Esophagus muscularis mucosa (tissue), 4 donors: ENCODE measurements around the gene TMEM161A. TPM values are rescaled to one million over a fixed set of nuclear protein-coding genes. Genes with fewer than 3 reads are reported as not detected.

ENCODE experiments used
- DNase-seq: peaks from one replicate; pipeline ENCODE4 v3.0.0-alpha.2; 2017; ENCODE audit errors: extremely low spot score
- H3K27ac ChIP-seq, 4 donors: fragments of 200-600 bp; sonication (generic); replicated peaks in 1 of 4; 1 replicate in 3 of 4; 2 replicates in 1 of 4; pipeline ENCODE4 v1.5.1; 2016 to 2019; ENCODE audit warnings: mild to moderate bottlenecking in 1 of 4
- H3K27me3 ChIP-seq, 4 donors: fragments of 200-600 bp; sonication (generic); one replicate each; pipeline versions ENCODE4 v1.5.1 to v1.6.0; 2016 to 2019
- H3K36me3 ChIP-seq, 4 donors: fragments of 200-600 bp; sonication (generic); one replicate each; pipeline ENCODE4 v1.5.1; 2016 to 2019
- H3K4me1 ChIP-seq, 4 donors: fragments of 200-600 bp; sonication (generic); one replicate each; pipeline ENCODE4 v1.5.1; 2016 to 2019
- H3K4me3 ChIP-seq, 4 donors: fragments of 200-600 bp; sonication (generic); 1 replicate in 2 of 4; 2 replicates in 2 of 4; pipeline ENCODE4 v1.5.1; 2016 to 2019; ENCODE audit warnings: mild to moderate bottlenecking in 4 of 4, moderate library complexity in 1 of 4
- H3K9me3 ChIP-seq, 4 donors: fragments of 200-600 bp; sonication (generic); 1 replicate in 3 of 4; 2 replicates in 1 of 4; pipeline ENCODE4 v1.5.1; 2016 to 2019
- EP300 ChIP-seq: sonication (generic); formaldehyde crosslinking; IDR thresholded peaks from one replicate; pipeline ENCODE4 v1.6.1; 2017; ENCODE audit warnings: antibody characterized with exemption
- POLR2A ChIP-seq: fragments of 450-650 bp; IDR thresholded peaks from one replicate; pipeline ENCODE4 v1.6.1; 2017; ENCODE audit warnings: antibody characterized with exemption, moderate library complexity, mild to moderate bottlenecking, low read depth
- POLR2AphosphoS5 ChIP-seq, 2 donors: sonication (generic); formaldehyde crosslinking; IDR thresholded peaks; one replicate each; pipeline ENCODE4 v1.6.1; 2017; ENCODE audit warnings: antibody characterized with exemption in 2 of 2
- WGBS: methylation state at CpG from one replicate; pipeline ENCODE4 v1.1.5; 2018; 5-methylcytosine and 5-hydroxymethylcytosine counted together
- intact Hi-C: fragments of 100-400 bp; cut with DNase I; formaldehyde crosslinking; loops from one replicate; pipeline ENCODE4 v1.15.1; 2023
- total RNA-seq, 4 donors: library from RNA; depleted of rRNA; stranded (reverse); fragments of >200 nt; gene quantifications; one replicate each; pipeline versions ENCODE4 v1.1.0 to v1.2.1, GENCODE V29; 2016
- TF ChIP-seq, protein P1 (sequence below), 3 experiments: fragments of 200-600 bp in 2 of 3; fragments of 450-650 bp in 1 of 3; sonication (generic) in 2 of 3; IDR thresholded peaks; one replicate each; pipeline ENCODE4 v1.5.1; 2017 to 2019; ENCODE audit warnings: antibody characterized with exemption in 3 of 3, mild to moderate bottlenecking in 2 of 3, moderate library complexity in 1 of 3

Gene TMEM161A
- total RNA-seq, 4 donors from 2014 or later = 12.0 to 26.8 (median 16.9) TPM

DNA sequence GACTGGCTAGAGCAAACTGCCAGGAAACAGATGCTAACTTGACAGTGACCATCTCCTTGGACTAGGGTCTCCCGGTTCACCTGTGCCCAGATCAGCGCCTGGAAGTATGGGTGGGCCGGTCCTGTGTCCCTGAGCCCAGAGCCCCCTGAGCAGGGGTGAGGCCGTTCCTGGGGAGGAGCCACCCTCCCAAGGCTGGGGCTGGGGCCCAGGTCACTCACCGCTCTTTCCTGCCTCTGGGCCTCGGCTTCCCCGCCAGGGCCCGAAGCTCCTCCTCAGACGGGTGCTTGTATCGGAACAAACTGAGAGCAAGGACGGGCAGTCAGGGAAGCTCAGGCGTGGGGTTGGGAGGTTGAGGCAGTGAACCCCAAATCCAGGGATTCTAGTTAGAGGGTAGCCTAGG lies 5.4 kb downstream of the TMEM161A start:
- peaks cover 8 to 26% (median 14%) of the 10 kb centered on the region in 4 donors for H3K4me1 ChIP-seq
- peaks cover 0 to 19% (median 14%) of the 10 kb centered on the region in 4 donors for H3K9me3 ChIP-seq
- intact Hi-C loops = no loop called here
- H3K27ac ChIP-seq = no peak overlapping the region
- no peak overlapping the region for H3K4me3 ChIP-seq
- DNase-seq = no peak
- no peaks in the 10 kb centered on the region for H3K27me3 ChIP-seq
- WGBS = 92% methylated on average over 9 of the region's 12 CpGs
- peaks cover 0 to 22% (median 10%) of the 10 kb centered on the region in 4 donors for H3K36me3 ChIP-seq
- TF ChIP-seq POLR2AphosphoS5 (IDR thresholded peaks at IDR 0.05) = no peak
- TF ChIP-seq EP300 = no peak
- TF ChIP-seq, protein P1, sequence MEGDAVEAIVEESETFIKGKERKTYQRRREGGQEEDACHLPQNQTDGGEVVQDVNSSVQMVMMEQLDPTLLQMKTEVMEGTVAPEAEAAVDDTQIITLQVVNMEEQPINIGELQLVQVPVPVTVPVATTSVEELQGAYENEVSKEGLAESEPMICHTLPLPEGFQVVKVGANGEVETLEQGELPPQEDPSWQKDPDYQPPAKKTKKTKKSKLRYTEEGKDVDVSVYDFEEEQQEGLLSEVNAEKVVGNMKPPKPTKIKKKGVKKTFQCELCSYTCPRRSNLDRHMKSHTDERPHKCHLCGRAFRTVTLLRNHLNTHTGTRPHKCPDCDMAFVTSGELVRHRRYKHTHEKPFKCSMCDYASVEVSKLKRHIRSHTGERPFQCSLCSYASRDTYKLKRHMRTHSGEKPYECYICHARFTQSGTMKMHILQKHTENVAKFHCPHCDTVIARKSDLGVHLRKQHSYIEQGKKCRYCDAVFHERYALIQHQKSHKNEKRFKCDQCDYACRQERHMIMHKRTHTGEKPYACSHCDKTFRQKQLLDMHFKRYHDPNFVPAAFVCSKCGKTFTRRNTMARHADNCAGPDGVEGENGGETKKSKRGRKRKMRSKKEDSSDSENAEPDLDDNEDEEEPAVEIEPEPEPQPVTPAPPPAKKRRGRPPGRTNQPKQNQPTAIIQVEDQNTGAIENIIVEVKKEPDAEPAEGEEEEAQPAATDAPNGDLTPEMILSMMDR (IDR thresholded peaks at IDR 0.05) = no peak
- no peak for TF ChIP-seq POLR2A

DNA sequence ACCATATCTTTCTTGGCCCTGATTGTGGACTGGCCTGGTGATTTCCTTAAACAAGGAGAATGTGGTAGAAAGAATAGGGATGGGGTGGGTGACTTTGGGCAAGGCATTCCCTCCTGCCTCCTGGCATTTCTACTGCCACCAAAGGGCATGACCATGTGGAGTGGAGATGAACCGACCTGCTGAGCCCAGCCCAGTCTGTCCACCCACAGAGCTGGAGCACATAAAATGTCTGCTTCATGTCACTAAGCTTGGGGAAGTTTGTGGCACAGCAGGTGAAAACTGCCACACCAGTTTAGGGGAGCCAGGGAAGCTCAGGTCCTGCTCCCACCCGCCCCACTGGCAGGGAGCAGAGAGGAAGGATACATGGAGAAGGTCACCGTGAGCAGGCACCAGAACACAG lies 6.3 kb downstream of the TMEM161A start:
- 83% methylated on average over 3 of the region's 3 CpGs for WGBS
- TF ChIP-seq POLR2AphosphoS5 (IDR thresholded peaks at IDR 0.05) = no peak
- TF ChIP-seq, protein P1 (IDR thresholded peaks at IDR 0.05) = no peak
- TF ChIP-seq POLR2A = no peak
- TF ChIP-seq EP300 = no peak
- peaks cover 0 to 22% (median 10%) of the 10 kb centered on the region in 4 donors for H3K36me3 ChIP-seq

DNA sequence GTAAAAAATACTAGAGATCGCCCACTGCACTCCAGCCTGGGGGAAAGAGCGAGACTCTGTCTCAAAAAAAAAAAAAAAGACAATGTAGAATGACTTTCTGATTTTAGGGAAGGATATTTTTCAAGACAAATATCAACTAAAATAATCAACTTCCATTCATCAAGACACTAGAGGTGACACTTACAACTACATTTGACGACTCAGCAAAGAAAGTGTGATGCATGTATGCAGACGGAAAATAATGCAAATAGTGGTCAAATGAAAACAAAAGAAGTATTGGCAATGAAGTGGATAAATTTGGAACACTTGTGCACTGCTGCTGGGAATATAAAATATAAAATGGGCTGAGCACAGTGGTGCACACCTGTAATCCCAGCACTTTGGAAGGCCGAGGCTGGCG lies 12.2 kb downstream of the TMEM161A start:
- Histone ChIP-seq H3K36me3 (peaks cover 4 to 33% (median 10%) of the 10 kb centered on the region in 4 donors), H3K4me1 (no peaks in the 10 kb centered on the region), H3K27me3 (no peaks in the 10 kb centered on the region), H3K4me3 (no peak overlapping the region), H3K27ac (no peak overlapping the region), H3K9me3 (peaks cover 0 to 11% (median 4%) of the 10 kb centered on the region in 4 donors)
- intact Hi-C loops = no loop called here
- no peak for DNase-seq
- TF ChIP-seq, protein P1 (IDR thresholded peaks at IDR 0.05) = no peak
- no peak for TF ChIP-seq POLR2AphosphoS5 (IDR thresholded peaks at IDR 0.05)
- TF ChIP-seq EP300 = no peak
- TF ChIP-seq POLR2A = no peak
- 94% methylated on average over 6 of the region's 6 CpGs for WGBS

More for the DNA sequence above, 6.3 kb downstream of the TMEM161A start:
- H3K9me3 ChIP-seq = peaks cover 0 to 19% (median 14%) of the 10 kb centered on the region in 4 donors
- H3K27me3 ChIP-seq = no peaks in the 10 kb centered on the region
- no peak overlapping the region for H3K4me3 ChIP-seq
- DNase-seq = no peak
- intact Hi-C loops = no loop called here
- no peak overlapping the region for H3K27ac ChIP-seq
- peaks cover 0 to 17% (median 5%) of the 10 kb centered on the region in 4 donors for H3K4me1 ChIP-seq

DNA sequence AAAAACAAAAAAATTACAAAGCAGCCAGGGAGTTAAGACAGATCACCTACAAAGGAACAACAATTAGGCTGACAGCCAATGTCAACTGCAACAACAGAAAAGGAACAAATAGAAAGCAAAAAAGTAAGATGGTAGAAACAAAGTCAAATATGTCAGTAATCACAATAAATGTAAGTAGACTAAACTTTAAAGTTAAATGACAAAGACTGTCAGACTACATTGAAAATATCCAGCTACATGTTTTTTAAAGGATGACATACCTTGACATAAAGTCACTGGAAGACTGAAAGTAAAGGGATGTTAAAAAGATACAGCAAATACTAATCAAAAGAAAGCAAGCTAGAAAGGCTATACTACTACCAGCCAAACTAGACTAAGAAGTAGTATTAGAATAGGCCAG lies 14.9 kb downstream of the TMEM161A start:
- Histone ChIP-seq H3K27me3 (no peaks in the 10 kb centered on the region), H3K4me3 (no peak overlapping the region), H3K9me3 (peaks cover 0 to 11% (median 4%) of the 10 kb centered on the region in 4 donors), H3K36me3 (peaks cover 10 to 46% (median 30%) of the 10 kb centered on the region in 4 donors), H3K27ac (no peak overlapping the region), H3K4me1 (peaks cover 0 to 14% (median 7%) of the 10 kb centered on the region in 4 donors)
- intact Hi-C loops = no loop called here
- DNase-seq = no peak
- TF ChIP-seq POLR2AphosphoS5 (IDR thresholded peaks at IDR 0.05) (no peak), POLR2A (no peak), EP300 (no peak)
- TF ChIP-seq, protein P1 (IDR thresholded peaks at IDR 0.05) = no peak

DNA sequence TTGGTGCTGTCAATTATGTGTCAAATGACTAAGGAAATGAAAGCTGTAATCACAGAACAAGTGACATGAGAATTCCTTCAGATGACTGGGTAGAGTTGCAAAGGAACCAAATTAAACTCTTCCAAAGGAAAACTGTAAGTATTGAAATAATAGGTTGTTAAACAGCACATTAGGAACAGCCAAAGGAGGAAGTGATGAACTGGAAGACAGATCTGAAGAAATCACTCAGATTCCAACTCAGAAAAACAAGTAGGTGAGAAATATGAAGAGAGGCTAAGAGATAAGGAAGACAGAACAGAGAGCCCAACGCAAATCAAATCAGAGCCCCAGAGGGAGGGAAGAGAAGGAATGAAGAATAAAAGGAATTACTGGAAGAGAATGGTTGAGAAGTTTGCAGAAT lies 15.4 kb downstream of the TMEM161A start:
- Histone ChIP-seq H3K9me3 (peaks cover 0 to 11% (median 4%) of the 10 kb centered on the region in 4 donors), H3K4me1 (peaks cover 0 to 14% (median 7%) of the 10 kb centered on the region in 4 donors), H3K36me3 (peaks cover 10 to 48% (median 33%) of the 10 kb centered on the region in 4 donors), H3K27me3 (no peaks in the 10 kb centered on the region), H3K4me3 (no peak overlapping the region), H3K27ac (no peak overlapping the region)
- TF ChIP-seq POLR2A = no peak
- no peak for TF ChIP-seq EP300
- no peak for TF ChIP-seq POLR2AphosphoS5 (IDR thresholded peaks at IDR 0.05)
- TF ChIP-seq, protein P1 (IDR thresholded peaks at IDR 0.05) = no peak
- intact Hi-C loops = no loop called here
- WGBS = 95% methylated on average over 1 of the region's 1 CpG
- no peak for DNase-seq
